Kidney (tissue), 14 donors: ENCODE results near the gene COL6A2. TPM values are rescaled to one million over a fixed set of nuclear protein-coding genes. Genes with fewer than 3 reads are reported as not detected.

ENCODE experiments used
- DNase-seq, 5 donors: peaks; one replicate each; pipeline ENCODE4 v3.0.0-alpha.2; 2013 to 2020
- FAIRE-seq: peaks from 2 replicates; lab custom pipeline; 2012; peaks lifted over from hg19 to GRCh38; lab: Jason Lieb, UNC
- H3K27ac ChIP-seq, 2 donors: one replicate each; pipeline ENCODE4 v1.7.0; 2013; ENCODE audit warnings: low read depth in 2 of 2, low read length in 2 of 2, inconsistent platforms in 1 of 2
- H3K27me3 ChIP-seq: one replicate; pipeline ENCODE4 v1.7.1; 2013; ENCODE audit warnings: low read length, inconsistent platforms; ENCODE audit not compliant: control insufficient read depth, insufficient read depth
- H3K36me3 ChIP-seq, 3 donors: one replicate each; pipeline versions ENCODE4 v1.7.0 to v1.7.1; 2013; ENCODE audit warnings: low read length in 3 of 3, control low read depth in 1 of 3, inconsistent platforms in 1 of 3; ENCODE audit not compliant: insufficient read depth in 3 of 3, control insufficient read depth in 2 of 3
- H3K4me1 ChIP-seq, 3 donors: one replicate each; pipeline versions ENCODE4 v1.7.0 to v1.7.1; 2013; ENCODE audit warnings: low read length in 3 of 3, inconsistent platforms in 1 of 3, low read depth in 1 of 3; ENCODE audit not compliant: control insufficient read depth in 2 of 3, insufficient read depth in 2 of 3
- H3K4me3 ChIP-seq, 3 donors: one replicate each; pipeline versions ENCODE4 v1.7.0 to v1.8.1; 2013; ENCODE audit warnings: low read length in 3 of 3, control low read depth in 1 of 3, inconsistent platforms in 1 of 3
- H3K9ac ChIP-seq, 3 donors: one replicate each; pipeline versions ENCODE4 v1.7.0 to v1.7.1; 2013; ENCODE audit warnings: low read length in 3 of 3, control low read depth in 1 of 3, inconsistent platforms in 1 of 3
- H3K9me3 ChIP-seq, 3 donors: one replicate each; pipeline versions ENCODE4 v1.7.0 to v1.7.1; 2013; ENCODE audit warnings: low read length in 3 of 3, control low read depth in 1 of 3, inconsistent platforms in 1 of 3; ENCODE audit not compliant: control insufficient read depth in 2 of 3, insufficient read depth in 1 of 3
- intact Hi-C: fragments of 100-400 bp; cut with DNase I; formaldehyde crosslinking; loops from one replicate; pipeline ENCODE4 v1.11.1; 2022
- polyA plus RNA-seq: library from polyadenylated mRNA; stranded (reverse); fragments of 350-450 nt; fragmentation: Illumina TruSeq; extraction: RNeasy Lipid Tissue Mini Kit (QIAGEN cat#74804); gene quantifications from one replicate; pipeline ENCODE4 v1.2.3, GENCODE V29; 2014; ENCODE audit warnings: low read depth, low replicate concordance; ENCODE audit not compliant: insufficient read depth
- total RNA-seq: library from RNA; stranded (reverse); fragmentation: NEBNext Ultra II Directional; extraction: Animal tissue kit (Norgen Biotek cat#: 25700); gene quantifications from one replicate; pipeline ENCODE4 v1.2.1, GENCODE V29; 2021
- TF ChIP-seq, protein P1 (sequence below): IDR thresholded peaks from 3 replicates; pipeline ENCODE4 v1.5.1; 2012; ENCODE audit warnings: mild to moderate bottlenecking, moderate library complexity, borderline replicate concordance; ENCODE audit not compliant: insufficient read depth; ENCODE audit errors: extremely low read depth
- donor health status: control.
- donor health status: control.
- donor health status: control.
- donor health status: control.
- donor health status: control.
- donor health status: DM: yes; HTN: yes; CAD: no.
- donor health status: Normal renal cell carcinoma (clear cell type).

Gene COL6A2
- total and polyA plus RNA-seq, 2 donors from 2014 or later: 52.4 to 174 TPM

DNA sequence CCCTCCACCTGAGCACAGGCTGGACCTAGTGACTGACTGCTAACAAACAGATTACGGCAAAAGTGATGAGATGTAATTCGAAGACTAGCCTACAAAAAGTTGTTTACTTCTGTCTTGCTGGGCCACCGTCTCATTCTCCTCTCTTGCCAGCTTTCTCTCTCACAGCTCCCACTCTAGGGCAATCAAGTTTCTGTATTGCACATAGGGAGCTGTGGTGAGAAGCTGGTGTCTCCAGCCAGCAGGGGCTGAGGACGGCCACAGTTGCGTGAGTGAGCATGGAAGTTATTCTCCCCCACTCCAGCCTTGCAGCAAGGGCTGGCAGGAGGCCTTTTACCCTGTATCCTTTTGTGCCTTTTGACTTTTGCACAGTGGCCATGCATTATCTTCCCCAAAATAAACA, 8.6 kb upstream of the COL6A2 start:
- TF ChIP-seq, protein P1, sequence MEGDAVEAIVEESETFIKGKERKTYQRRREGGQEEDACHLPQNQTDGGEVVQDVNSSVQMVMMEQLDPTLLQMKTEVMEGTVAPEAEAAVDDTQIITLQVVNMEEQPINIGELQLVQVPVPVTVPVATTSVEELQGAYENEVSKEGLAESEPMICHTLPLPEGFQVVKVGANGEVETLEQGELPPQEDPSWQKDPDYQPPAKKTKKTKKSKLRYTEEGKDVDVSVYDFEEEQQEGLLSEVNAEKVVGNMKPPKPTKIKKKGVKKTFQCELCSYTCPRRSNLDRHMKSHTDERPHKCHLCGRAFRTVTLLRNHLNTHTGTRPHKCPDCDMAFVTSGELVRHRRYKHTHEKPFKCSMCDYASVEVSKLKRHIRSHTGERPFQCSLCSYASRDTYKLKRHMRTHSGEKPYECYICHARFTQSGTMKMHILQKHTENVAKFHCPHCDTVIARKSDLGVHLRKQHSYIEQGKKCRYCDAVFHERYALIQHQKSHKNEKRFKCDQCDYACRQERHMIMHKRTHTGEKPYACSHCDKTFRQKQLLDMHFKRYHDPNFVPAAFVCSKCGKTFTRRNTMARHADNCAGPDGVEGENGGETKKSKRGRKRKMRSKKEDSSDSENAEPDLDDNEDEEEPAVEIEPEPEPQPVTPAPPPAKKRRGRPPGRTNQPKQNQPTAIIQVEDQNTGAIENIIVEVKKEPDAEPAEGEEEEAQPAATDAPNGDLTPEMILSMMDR: no peak
- H3K36me3 ChIP-seq: no peaks in the 10 kb centered on the region
- H3K27me3 ChIP-seq: no peaks in the 10 kb centered on the region
- H3K4me3 ChIP-seq: no peak overlapping the region
- intact Hi-C loops: no loop called here
- peaks cover 0 to 5% (median 1%) of the 10 kb centered on the region in 3 donors for H3K9me3 ChIP-seq
- no peaks in the 10 kb centered on the region for H3K4me1 ChIP-seq
- DNase-seq (no peak), FAIRE-seq (no peak)
- no peak overlapping the region for H3K9ac ChIP-seq
- no peak overlapping the region for H3K27ac ChIP-seq

DNA sequence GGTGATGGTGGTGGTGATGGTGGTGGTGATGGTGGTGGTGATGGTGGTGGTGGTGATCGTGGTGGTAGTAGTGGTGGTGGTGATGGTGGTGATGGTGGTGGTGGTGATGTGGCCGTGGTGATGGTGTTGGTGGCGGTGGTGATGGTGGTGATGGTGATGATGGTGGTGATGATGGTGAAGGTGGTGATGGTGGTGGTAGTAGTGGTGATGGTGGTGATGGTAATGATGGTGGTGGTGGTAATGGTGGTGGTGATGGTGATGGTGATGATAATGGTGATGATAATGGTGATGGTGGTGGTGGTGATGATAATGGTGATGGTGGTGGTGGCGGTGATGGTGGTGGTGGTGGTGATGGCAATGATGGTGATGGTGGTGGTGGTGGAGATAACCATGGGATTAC, 6.8 kb upstream of the COL6A2 start:
- Histone ChIP-seq H3K36me3 (no peaks in the 10 kb centered on the region), H3K4me3 (no peak overlapping the region), H3K27me3 (no peaks in the 10 kb centered on the region), H3K27ac (no peak overlapping the region), H3K9ac (no peak overlapping the region), H3K4me1 (no peaks in the 10 kb centered on the region), H3K9me3 (peaks cover 0 to 5% (median 1%) of the 10 kb centered on the region in 3 donors)
- FAIRE-seq (no peak), DNase-seq (peak in 1 of 5 donors; percentile 18)
- TF ChIP-seq, protein P1: no peak
- intact Hi-C loops: no loop called here

DNA sequence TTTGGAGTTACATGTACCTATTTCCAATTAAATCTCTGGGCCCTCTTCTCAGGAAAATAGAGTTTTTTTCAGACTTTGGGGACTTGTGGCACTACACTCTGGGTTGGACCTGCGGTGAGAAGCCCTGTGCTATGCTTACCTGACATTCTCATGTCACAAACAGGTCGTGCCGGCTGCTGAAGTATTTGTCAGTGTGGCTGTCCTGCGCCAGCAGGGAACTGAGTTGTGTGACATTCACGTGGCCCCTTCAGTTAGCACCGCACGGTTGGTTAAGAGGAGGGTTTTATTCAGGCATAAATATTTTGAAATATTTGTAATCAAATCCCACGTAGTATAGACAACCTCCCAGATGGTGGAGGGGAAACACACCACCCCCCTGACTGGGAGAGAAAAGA, 6.3 kb upstream of the COL6A2 start:
- no peaks in the 10 kb centered on the region for H3K36me3 ChIP-seq
- DNase-seq: peak in 1 of 5 donors; percentile 24
- no peak overlapping the region for H3K9ac ChIP-seq
- no peak overlapping the region for H3K27ac ChIP-seq
- intact Hi-C loops: no loop called here
- no peaks in the 10 kb centered on the region for H3K4me1 ChIP-seq
- H3K9me3 ChIP-seq: peaks cover 0 to 5% (median 1%) of the 10 kb centered on the region in 3 donors
- TF ChIP-seq, protein P1: no peak
- H3K27me3 ChIP-seq: no peaks in the 10 kb centered on the region
- H3K4me3 ChIP-seq: no peak overlapping the region
- no peak for FAIRE-seq
